Upper lobe of right lung (tissue), 1 donor: ENCODE data around the gene HUWE1. TPM values are rescaled to one million over a fixed set of nuclear protein-coding genes. Genes with fewer than 3 reads are reported as not detected.

Experiments
- ATAC-seq: fragments of 200-7000 bp; cut with Tn5 transposase; one replicate; pipeline ENCODE4 v1.9.1; 2020; ENCODE audit warnings: mild to moderate bottlenecking, moderate library complexity
- DNase-seq: peaks from one replicate; pipeline ENCODE4 v3.0.0-alpha.2; 2020
- H3K27ac ChIP-seq: fragments of 200-600 bp; one replicate; pipeline ENCODE4 v1.8.0; 2022
- H3K27me3 ChIP-seq: fragments of 200-600 bp; one replicate; pipeline ENCODE4 v1.8.0; 2022; ENCODE audit warnings: mild to moderate bottlenecking
- H3K36me3 ChIP-seq: fragments of 200-600 bp; one replicate; pipeline ENCODE4 v1.8.0; 2022
- H3K4me1 ChIP-seq: fragments of 200-600 bp; one replicate; pipeline ENCODE4 v1.8.0; 2022
- H3K4me3 ChIP-seq: fragments of 200-600 bp; one replicate; pipeline ENCODE4 v1.8.0; 2022; ENCODE audit warnings: mild to moderate bottlenecking
- H3K9me3 ChIP-seq: fragments of 200-600 bp; one replicate; pipeline ENCODE4 v1.8.0; 2022
- CTCF ChIP-seq: fragments of 200-600 bp; IDR thresholded peaks from one replicate; pipeline ENCODE4 v1.8.0; 2022; ENCODE audit warnings: antibody characterized with exemption
- intact Hi-C: fragments of 100-400 bp; cut with DNase I; formaldehyde crosslinking; loops from one replicate; pipeline ENCODE4 v1.11.0; 2022
- total RNA-seq: library from RNA; stranded (reverse); fragmentation: NEBNext Ultra II Directional; extraction: Animal tissue kit (Norgen Biotek cat#: 25700); gene quantifications from one replicate; pipeline ENCODE4 v1.2.1, GENCODE V29; 2021
- donor health status: DM: no; HTN: yes; CAD: no; lungs with severe emphysema.

HUWE1 gene
- total RNA-seq, 1 donor from 2014 or later, result 151 TPM

DNA sequence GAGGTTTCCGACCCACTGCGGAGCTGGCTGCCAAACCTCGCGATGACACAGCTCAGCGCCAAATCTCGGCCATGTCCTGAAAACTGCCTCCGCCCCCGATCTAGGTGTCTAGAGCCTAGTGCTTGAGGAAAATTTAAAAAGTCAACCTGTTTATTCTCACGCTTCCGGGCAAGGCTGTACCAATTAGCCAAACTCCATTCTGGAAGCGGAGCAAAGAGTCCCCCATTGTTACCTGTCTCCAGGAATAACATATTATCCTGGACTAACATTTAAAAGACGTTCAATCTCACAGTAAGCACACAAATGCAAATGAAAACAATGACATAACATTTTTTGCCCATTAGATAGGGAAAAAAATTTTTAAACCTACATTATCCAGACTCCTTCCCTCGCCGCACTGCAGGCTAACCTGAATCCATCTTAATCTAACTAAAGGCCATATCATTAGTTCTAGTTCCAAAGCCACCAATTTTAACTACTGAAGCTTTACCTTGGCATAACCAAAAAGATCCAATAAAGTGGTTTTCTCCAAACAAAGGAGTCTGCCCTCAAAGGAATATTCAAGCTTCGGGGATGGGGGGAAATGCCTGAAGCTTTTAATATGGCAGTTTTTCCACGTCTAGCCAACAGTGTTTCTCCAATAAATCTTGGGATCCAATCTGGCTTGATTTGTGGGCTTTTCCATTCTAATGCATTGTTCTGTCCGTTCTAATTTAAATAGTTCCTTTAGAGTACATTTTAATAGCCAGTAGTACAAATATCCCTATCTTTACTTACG is 1.9 kb downstream of the HUWE1 start:
- intact Hi-C loops, result no loop called here
- no peak for TF ChIP-seq CTCF
- ATAC-seq, result no peak
- Histone ChIP-seq H3K27me3 (no peaks in the 10 kb centered on the region), H3K36me3 (peaks cover 3% of the 10 kb centered on the region), H3K4me1 (peaks cover 9% of the 10 kb centered on the region), H3K27ac (peak overlapping the region; percentile 78), H3K9me3 (no peaks in the 10 kb centered on the region), H3K4me3 (peak overlapping the region; percentile 61)
- no peak for DNase-seq

GRCh38 chrX:53683556-53684414 is 2.7 kb downstream of the HUWE1 start:
- H3K27me3 ChIP-seq, result no peaks in the 10 kb centered on the region
- no peak for TF ChIP-seq CTCF
- DNase-seq (peak; percentile 94), ATAC-seq (peak; percentile 90)
- peak overlapping the region; percentile 61 for H3K4me3 ChIP-seq
- no peaks in the 10 kb centered on the region for H3K9me3 ChIP-seq
- intact Hi-C loops, result no loop called here
- H3K36me3 ChIP-seq, result peaks cover 8% of the 10 kb centered on the region
- peak overlapping the region; percentile 90 for H3K27ac ChIP-seq
- peaks cover 9% of the 10 kb centered on the region for H3K4me1 ChIP-seq

DNA sequence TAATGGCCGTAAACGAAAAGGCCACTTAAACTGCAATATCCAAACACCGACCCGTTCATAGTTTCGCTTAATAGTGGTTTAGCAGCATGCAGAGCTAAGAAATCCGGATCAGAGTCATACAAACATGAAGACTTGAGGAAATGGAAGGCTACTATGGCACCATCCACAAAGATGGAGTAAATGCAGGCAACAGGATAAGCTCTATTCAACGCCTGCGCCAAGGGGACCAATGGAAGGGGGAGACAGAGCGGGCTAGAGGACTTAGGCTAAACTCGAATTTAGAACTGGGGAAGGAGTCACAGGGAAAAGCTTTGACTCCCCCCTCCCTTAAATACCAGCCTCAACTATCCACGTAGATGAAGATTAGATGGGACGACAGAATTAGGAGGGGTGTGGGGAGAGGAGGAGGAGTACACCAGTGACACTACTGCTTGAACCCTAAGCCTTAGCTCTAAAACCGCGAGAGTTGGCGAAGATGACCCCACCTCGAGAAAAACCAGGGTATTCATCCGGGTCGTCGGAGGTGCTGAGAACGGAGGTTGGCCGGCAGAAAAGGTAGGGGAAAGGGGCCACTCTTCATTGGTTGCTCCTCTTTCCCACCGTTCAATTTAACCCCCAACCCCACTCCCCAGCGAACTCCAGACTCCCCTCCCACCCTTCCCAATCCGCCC is 3.5 kb downstream of the HUWE1 start:
- Histone ChIP-seq H3K9me3 (no peaks in the 10 kb centered on the region), H3K4me3 (peak overlapping the region; percentile 61), H3K27ac (peak overlapping the region; percentile 90), H3K4me1 (peaks cover 9% of the 10 kb centered on the region), H3K36me3 (peaks cover 15% of the 10 kb centered on the region), H3K27me3 (no peaks in the 10 kb centered on the region)
- no peak for DNase-seq
- intact Hi-C loops, result no loop called here
- no peak for TF ChIP-seq CTCF
- peak; percentile 1 for ATAC-seq

DNA sequence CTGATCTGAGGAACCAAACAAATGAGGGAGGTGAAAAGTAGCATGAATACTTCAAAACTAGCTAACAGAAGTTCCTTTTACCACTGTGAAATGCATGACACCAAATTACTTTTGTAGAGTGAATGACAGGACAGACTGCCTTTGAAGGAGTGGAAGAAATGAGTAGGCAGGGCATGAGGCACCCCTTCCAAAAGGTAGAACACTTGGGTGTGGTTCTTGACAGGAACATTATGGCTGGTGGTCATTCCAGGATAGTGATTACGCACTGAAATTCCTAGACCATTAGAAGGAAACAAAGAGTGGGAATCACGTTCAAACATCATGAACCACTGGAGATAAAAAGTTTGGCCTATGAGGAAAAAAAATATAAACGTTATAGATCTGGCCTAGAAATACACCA is 4.9 kb downstream of the HUWE1 start:
- no peak for TF ChIP-seq CTCF
- Histone ChIP-seq H3K27ac (no peak overlapping the region), H3K27me3 (no peaks in the 10 kb centered on the region), H3K9me3 (no peaks in the 10 kb centered on the region), H3K36me3 (peaks cover 15% of the 10 kb centered on the region), H3K4me3 (no peak overlapping the region), H3K4me1 (peaks cover 9% of the 10 kb centered on the region)
- ATAC-seq, result no peak
- intact Hi-C loops, result no loop called here
- DNase-seq, result no peak

DNA sequence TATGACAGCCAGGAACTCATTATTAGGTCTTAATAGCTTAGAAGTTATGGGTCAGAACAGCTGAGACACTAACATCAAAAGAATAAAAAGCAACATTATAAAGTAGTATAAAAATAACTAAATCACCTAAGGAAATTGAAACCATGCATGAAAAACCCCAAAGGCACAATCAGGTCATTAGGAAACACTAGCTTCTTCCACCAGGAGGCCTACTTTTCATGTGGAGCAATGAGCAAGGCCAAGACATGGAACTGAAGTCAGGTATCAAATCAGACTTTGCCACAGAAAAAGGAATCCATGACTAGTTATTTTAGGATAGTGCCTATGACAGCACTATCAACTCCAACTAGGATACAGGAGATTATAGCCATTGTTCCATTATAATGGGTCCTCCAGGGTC is 7.9 kb downstream of the HUWE1 start:
- no peaks in the 10 kb centered on the region for H3K27me3 ChIP-seq
- H3K4me3 ChIP-seq, result no peak overlapping the region
- ATAC-seq (no peak), DNase-seq (no peak)
- H3K4me1 ChIP-seq, result no peaks in the 10 kb centered on the region
- no peak for TF ChIP-seq CTCF
- intact Hi-C loops, result no loop called here
- no peak overlapping the region for H3K27ac ChIP-seq
- H3K9me3 ChIP-seq, result no peaks in the 10 kb centered on the region
- H3K36me3 ChIP-seq, result peaks cover 26% of the 10 kb centered on the region
